Activated CD4-positive, alpha-beta T cell treated with anti-CD3 and anti-CD28 coated beads, Interleukin-2, Interleukin-4, amounts not matched to agents 100 ng/mL and 50 ng/mL, durations not matched to agents 16 hours and 8 hours (primary cell): ENCODE results near the gene FAM76A.
"Not testable (repeated sequence)": the region's sequence is repeated elsewhere in the genome, so short reads cannot be mapped to it uniquely, and the experiment has no call there.

Experiments
- DNase-seq: peaks from one replicate; pipeline ENCODE4 v3.0.0-alpha.2; 2020; ENCODE audit warnings: low spot score

FAM76A gene

DNA sequence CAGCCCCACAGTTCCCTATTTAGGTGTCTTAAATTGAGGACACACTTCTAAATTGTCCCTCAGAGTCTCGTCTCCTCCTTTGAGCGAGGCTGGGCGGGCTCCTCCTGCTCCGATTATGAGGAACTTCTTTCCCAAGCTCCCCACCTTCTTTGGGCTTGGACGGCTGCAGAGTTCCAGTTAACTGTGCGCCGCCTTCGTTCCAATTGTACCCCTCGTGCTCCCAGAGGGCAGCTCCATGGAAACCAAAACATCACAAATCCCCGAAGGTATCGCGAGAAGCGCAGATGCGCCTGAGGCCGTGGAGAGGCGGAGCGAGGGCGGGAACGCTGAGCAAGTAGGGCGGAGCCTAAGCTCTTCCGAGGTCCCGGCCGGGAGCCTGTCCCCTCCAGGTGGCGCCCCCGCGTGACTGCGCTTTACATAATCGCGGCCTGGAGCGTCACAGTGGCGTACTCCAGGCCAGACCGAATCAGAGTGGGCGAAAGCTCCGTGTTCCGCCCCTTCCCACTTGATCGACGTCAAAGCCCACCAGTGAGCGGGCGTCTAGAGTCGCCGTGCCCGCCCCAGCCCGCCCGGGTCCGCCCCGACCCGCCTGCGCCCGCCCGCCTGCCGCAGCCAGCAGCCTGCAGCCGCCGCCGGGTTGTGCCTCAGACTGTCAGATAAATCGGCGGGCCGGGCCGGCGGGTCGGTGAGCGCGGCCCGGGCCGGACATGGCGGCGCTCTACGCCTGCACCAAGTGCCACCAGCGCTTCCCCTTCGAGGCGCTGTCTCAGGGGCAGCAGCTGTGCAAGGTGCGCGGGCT, at the start of gene FAM76A:
TSS of gene FAM76A (plus strand) at position 588 of the 799 bp plus-strand sequence. CDS start at position 708, 120 bp downstream.
- peak; percentile 99 for DNase-seq

- DNase-seq, result no peak
Measured at GRCh38 chr1:27676410-27676809, 49.4 kb upstream of the FAM76A start.

DNA sequence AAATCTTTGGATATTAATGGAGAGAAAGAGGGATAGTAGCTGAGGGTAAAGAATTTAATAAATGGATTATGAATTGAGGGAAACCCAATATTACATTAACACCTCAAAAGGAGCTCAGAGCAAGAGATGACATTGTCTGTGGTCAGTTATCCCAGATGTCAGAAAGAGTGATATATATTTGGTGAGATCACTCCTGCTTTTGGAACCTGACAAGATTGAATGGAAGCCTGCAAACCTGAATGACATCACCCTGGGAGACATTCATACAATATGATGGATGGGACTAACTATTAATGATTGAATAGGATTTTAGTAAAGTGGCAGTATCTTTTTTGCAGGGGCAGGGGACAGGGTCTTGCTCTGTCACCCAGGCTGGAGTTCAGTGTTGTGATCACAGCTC, 47.0 kb upstream of the FAM76A start:
- no peak for DNase-seq

DNA sequence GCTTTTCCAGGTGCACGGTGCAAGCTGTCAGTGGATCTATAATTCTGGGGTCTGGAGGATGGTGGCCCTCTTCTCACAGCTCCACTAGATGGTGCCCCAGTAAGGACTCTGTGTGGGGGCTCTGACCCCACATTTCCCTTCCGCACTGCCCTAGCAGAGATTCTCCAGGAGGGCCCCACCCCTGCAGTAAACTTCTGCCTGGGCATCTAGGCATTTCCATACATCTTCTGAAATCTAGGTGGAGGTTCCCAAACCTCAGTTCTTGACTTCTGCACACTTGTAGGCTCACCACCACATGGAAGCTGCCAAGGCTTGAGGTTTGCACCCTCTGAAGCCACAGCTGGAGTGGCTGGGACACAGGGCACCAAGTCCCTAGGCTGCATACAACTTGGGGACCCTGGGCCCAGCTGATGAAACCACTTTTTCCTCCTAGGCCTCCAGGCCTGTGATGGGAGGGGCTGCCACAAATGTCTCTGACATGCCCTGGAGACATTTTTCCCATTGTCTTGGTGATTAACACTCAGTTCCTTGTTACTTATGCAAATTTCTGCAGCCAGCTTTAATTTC, 45.5 kb upstream of the FAM76A start:
- DNase-seq, result not testable (repeated sequence)

DNA sequence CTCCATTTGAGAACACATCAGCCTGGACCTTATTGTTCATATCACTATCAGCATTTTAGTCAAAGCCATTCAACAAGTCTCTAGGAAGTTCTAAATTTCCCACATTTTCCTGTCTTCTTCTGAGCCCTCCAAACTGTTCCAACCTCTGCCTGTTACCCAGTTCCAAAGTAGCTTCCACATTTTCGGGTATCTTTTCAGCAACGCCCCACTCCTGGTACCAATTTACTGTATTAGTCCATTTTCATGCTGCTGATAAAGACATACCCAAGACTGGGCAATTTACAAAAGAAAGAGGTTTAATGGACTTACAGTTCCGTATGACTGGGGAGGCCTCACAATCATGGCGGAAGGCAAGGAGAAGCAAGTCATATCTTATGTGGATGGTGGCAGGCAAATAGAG, 44.2 kb upstream of the FAM76A start:
- not testable (repeated sequence) for DNase-seq

DNA sequence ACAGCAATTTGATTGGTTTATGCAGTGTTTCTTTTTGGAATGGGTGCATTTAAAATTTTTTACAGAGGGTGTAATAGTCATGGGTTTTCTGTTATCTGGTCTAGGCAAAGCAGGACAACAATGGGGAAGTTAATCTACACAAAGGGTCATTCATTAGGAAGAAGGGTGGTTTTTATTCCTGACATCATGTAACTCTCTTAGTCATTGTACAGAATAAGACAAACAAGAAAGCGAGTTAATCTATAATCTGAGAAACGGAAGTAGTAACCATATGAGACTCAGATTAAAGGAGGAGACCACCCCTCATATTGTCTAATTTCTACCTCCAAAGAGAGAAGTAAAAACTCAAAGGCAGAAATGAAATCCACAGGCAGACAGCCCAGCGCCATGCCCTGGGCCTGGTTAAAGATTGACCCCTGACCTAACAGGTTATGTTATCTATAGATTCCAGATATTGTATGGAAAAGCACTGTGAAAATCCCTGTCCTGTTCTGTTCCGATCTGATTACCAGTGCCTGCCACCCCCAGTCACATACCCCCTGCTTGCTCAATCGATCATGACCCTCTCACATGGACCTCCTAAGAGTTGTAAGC, 43.3 kb upstream of the FAM76A start:
- no peak for DNase-seq

- no peak for DNase-seq
Measured at GRCh38 chr1:27684176-27684575, 41.6 kb upstream of the FAM76A start.

DNA sequence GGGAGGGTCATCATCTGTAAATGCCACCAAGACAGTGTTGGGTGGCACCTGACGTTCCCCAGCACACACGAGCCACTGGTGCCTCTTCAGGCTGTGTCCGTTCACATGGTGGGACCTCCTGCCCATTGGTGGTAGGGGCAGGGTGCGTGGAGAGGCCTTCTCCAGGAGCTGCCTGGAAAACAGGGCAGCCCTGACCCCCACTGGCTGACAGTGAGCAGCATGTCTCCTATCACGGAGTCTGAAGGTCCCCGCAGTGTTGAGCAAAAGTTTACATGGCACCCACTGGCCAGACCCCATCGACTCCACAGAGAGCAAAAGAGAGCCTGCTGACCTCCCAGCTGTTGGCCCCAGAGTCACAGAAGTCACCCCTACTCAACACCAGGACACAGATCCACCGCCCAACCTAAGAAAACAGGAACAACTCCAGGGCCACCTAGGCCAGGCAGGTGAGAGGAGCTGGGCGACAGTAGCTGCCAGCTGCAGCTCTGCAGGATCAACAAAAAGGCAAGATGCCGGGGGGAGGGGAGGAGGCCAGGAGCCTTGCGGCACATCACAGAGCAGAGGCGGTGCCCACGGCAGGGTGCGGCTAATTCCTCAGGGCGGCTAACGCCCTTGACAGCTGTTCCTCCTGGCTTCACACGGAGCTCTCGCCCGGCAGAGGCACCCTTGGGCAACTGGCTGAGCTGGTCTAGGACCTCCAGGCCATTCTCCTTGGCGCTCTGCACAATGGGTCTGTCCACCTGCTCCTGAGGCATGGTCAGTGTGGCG, 39.4 kb upstream of the FAM76A start:
- no peak for DNase-seq

DNA sequence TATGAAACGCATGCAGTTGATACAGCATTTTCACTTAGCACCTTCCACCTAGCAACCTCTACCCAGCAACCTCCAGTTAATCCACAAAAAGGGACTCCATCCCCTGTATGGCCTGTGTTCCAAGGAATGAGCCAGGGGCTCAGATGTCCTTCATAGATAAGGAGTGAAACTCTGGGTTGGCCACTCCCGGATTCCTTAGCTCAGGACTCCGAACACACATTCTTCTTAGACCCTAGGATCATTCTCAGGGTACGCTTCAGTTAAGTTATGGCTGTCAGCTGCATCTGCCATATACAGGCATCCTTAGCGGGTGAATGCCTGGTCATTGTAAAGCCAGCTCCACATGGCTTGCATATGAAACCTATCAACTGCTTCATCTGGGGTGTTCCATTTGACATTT, 37.9 kb upstream of the FAM76A start:
- no peak for DNase-seq

DNA sequence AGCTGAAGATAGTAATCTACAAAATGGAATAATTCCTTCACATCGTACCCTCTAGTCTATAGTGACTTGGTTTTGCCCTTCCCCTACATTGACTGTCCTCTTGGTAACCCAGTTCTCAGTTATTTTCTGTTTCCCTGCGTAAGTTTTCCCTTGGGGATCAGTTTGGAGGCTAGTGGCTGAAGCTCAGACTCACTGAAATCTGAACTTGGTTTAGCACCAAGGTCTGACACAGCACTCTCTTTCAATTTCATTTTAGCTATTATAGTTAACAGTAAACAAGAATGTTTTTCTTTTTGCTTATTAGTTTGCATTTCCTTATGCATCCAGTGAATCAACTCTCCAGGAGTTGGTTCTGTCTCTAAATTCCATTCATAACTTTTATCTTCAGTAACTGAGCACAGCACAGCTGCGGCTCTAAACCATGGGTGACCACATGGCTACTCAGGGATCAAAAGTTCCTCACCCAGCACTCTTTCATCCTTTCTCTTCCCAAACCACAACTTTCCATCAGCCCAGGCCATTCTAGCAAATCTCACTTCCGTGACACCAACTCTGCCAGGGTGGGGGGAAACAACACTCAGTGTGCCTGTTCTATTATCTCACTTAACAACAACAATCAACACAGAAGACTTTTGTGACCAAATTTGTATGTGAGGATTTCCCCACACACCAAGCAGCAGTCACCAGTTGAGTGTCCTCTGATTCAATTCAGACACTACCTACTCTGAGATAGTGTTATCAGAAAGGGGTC, 36.2 kb upstream of the FAM76A start:
- DNase-seq, result peak; percentile 4

GRCh38 chr1:27690183-27690582, 35.6 kb upstream of the FAM76A start:
- DNase-seq, result peak; percentile 6

- not testable (repeated sequence) for DNase-seq
Measured at GRCh38 chr1:27696835-27697234, 28.9 kb upstream of the FAM76A start.

DNA sequence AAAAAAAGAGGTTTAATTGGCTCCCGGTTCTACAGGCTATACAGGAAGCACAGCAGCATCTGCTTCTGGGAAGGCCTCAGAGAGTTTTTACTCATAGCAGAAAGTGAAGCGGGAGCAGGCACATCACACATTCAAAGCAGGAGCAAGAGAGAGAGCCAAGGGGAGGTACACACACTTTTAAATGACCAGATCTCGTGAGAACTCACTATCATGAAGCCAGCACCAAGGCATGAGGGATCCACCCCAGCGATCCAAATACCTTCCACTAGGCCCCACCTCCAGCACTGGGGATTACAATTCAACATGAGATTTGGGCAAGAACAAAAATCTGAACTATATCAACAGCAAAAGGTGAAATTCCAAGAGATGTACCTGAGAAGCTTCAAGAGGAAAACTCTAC, 20.8 kb upstream of the FAM76A start:
- no peak for DNase-seq

DNA sequence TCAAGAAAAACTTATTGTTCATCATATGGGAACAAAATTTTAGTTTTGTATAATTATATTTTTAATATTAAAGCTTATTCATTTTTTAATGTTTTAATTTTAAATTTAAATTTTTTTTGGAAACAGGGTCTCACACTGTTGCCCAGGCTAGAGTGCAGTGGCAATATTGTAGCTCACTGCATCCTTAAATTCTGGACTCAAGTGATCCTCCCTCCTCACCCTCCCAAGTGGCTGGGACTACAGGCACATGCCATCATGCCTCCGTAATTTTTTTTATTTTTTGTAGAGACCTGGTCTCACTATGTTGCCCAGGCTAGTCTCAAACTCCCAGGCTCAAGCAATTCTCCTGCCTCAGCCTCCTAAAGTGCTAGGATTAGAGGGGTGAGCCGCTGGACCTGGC, 20.2 kb upstream of the FAM76A start:
- no peak for DNase-seq

- no peak for DNase-seq
Measured at GRCh38 chr1:27710574-27710973, 15.2 kb upstream of the FAM76A start.

- no peak for DNase-seq
Measured at GRCh38 chr1:27713139-27713725, 12.5 kb upstream of the FAM76A start.

DNA sequence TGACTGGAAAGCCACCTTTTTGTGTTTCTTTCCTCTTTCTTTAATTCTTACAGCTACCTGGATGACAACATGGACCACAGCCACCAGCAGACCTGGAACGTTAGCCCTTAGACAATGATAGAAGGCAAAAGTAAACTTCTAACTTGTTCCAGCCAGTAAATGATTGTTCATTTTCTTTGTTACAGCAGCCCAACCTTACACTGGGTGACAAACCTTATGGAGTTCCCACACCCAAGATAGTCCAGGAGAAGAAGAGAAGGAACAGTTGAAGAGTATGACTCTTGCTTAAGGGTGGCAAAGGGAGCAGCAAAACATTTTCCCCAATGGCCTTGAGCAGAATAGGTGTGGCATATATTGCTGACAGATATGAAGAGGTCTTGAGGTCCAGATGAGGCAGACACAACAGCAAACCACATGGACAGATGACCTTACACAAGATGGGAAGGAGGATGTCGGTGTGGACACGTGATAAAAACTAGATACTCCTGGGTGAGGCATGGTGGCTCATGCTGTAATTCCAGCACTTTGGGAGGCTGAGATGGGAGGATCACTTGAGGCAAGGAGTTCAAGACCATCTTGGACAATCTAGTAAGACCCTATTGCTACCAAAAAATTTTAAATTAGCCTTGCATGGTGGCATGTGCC, 11.8 kb upstream of the FAM76A start:
- no peak for DNase-seq

GRCh38 chr1:27716262-27716895, 9.4 kb upstream of the FAM76A start:
- DNase-seq, result no peak

- DNase-seq, result no peak
Measured at GRCh38 chr1:27719286-27720251, 6.2 kb upstream of the FAM76A start.
